Heart left ventricle (tissue), 16 donors: ENCODE measurements around the gene ABCA1. TPM values are rescaled to one million over a fixed set of nuclear protein-coding genes. Genes with fewer than 3 reads are reported as not detected.

Experiments
- ATAC-seq, 4 donors: fragments of 200-7000 bp; cut with Tn5 transposase; one replicate each; pipeline ENCODE4 v1.9.1; 2020 to 2022; ENCODE audit warnings: moderate library complexity in 4 of 4, mild to moderate bottlenecking in 3 of 4, moderate number of reproducible peaks in 1 of 4
- DNase-seq, 5 donors: peaks; one replicate each; pipeline ENCODE4 v3.0.0-alpha.2; 2020
- H3K27ac ChIP-seq, 12 donors: fragments of 200-600 bp; sonication (generic) in 4 of 12; one replicate each; pipeline versions ENCODE4 v1.5.0 to v1.8.0; 2016 to 2022; ENCODE audit warnings: mild to moderate bottlenecking in 2 of 12
- H3K27me3 ChIP-seq, 9 donors: fragments of 200-600 bp; sonication (generic) in 2 of 9; one replicate each; pipeline versions ENCODE4 v1.5.1 to v1.8.0; 2016 to 2022; ENCODE audit warnings: mild to moderate bottlenecking in 3 of 9
- H3K36me3 ChIP-seq, 9 donors: fragments of 200-600 bp; sonication (generic) in 2 of 9; one replicate each; pipeline versions ENCODE4 v1.5.0 to v1.8.0; 2018 to 2022; ENCODE audit warnings: mild to moderate bottlenecking in 2 of 9
- H3K4me1 ChIP-seq, 12 donors: fragments of 200-600 bp; sonication (generic) in 4 of 12; one replicate each; pipeline versions ENCODE4 v1.5.0 to v1.8.0; 2016 to 2022; ENCODE audit warnings: mild to moderate bottlenecking in 3 of 12
- H3K4me3 ChIP-seq, 12 donors: fragments of 200-600 bp; sonication (generic) in 4 of 12; one replicate each; pipeline versions ENCODE4 v1.5.0 to v1.8.0; 2017 to 2022; ENCODE audit warnings: mild to moderate bottlenecking in 9 of 12, moderate library complexity in 4 of 12
- H3K9me3 ChIP-seq, 12 donors: fragments of 200-600 bp; sonication (generic) in 4 of 12; one replicate each; pipeline versions ENCODE4 v1.5.0 to v1.8.0; 2016 to 2022; ENCODE audit warnings: mild to moderate bottlenecking in 1 of 12
- POLR2A ChIP-seq, 2 donors: fragments of 450-650 bp; IDR thresholded peaks; one replicate each; pipeline ENCODE4 v1.6.1; 2017; ENCODE audit warnings: antibody characterized with exemption in 2 of 2, mild to moderate bottlenecking in 2 of 2, moderate library complexity in 2 of 2
- WGBS, 4 donors: extraction: QIAGEN DNeasy Blood & Tissue Kit in 2 of 4; methylation state at CpG; one replicate each; pipeline versions ENCODE4 v1.1.5 to v1.1.7; 2013 to 2018; 5-methylcytosine and 5-hydroxymethylcytosine counted together
- intact Hi-C, 10 donors: fragments of 100-400 bp; cut with DNase I; formaldehyde crosslinking; loops; one replicate each; pipeline versions ENCODE4 v1.11.1 to v1.14.2; 2022
- polyA plus RNA-seq, 2 donors: library from polyadenylated mRNA; stranded (reverse); fragments of 200-250 nt; gene quantifications; one replicate each; pipeline ENCODE4 v1.2.3, GENCODE V29; 2013
- total RNA-seq, 9 donors: library from RNA; depleted of rRNA in 2 of 9; stranded (reverse); fragments of >200 nt in 2 of 9; fragmentation: NEBNext Ultra II Directional in 3 of 9; extraction: Animal tissue kit (Norgen Biotek cat#: 25700) in 3 of 9; gene quantifications; one replicate each; pipeline versions ENCODE4 v1.1.0 to v1.2.4, GENCODE V29; 2016 to 2023
- TF ChIP-seq, protein P1 (sequence below), 12 donors: fragments of 200-600 bp; sonication (generic) in 4 of 12; IDR thresholded peaks; one replicate each; pipeline versions ENCODE4 v1.5.0 to v1.8.0; 2018 to 2022; ENCODE audit warnings: antibody characterized with exemption in 12 of 12, mild to moderate bottlenecking in 5 of 12
- donor health status: ischemic (EF 13 %, LVEDD 7.1; RV severe dilation, severe dysfunction).
- donor health status: healthy with polysubstance abuse.
- donor health status: DM: no; HTN: yes; CAD: no.
- donor health status: DM: no; HTN: no; CAD: no.
- donor health status: ischemic (EF 25% LVEDD 6.9; RV normal size, moderate dysfunction).
- donor health status: ischemic (EF 25% LVEDD 5.7; RV mildly dilated, moderate dysfunction).
- donor health status: healthy.
- donor health status: DM: yes; HTN: yes; CAD: no.
- donor health status: ischemic (EF 35%, LVEDD 5.7; RV mildly dilated, moderate dysfunction).
- donor health status: nonischemic (EF 11% LVEDD 7.7; RV severe dilation, severe dysfunction).
- donor health status: DM: yes; HTN: yes; CAD: no.
- donor health status: PGD.
- donor health status: ischemic (EF 29% LVEDD 5.4; RV normal size, mild dysfunction).
- donor health status: nonischemic (EF 23%, LVEDD 6.1; RV moderate dilation, normal function).

Gene ABCA1
- total and polyA plus RNA-seq, 11 donors: 2.1 to 45.3 (median 10.6) TPM

DNA sequence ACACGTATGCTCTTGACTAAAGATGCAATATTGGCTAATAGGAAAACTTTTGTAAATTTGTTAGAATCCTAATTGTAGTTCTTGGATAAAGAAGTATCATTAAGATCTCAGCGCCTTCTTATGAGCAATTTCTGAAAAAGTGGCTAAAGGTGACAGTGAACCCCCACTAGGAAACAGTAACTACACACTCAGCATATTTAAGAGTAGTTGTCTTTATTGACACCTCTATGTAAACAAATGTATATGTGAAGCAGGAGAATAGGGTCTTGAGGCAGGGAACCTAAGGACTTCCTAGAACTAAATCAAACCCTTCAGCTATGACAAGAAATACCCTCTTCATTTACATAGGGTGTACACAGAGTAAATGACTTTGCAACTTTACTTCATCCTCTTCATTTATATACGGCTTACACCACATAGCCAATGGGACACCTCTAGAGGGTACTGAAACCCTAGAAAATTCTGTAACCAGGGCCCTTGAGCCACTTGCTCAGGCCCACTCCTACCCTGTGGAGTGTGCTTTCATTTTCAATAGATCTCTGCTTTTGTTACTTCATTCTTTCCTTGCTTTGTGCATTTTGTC lies 177.7 kb downstream of the ABCA1 start:
- Histone ChIP-seq H3K27me3 (no peaks in the 10 kb centered on the region), H3K4me1 (peaks cover 0 to 20% (median 9%) of the 10 kb centered on the region in 12 donors), H3K4me3 (no peak overlapping the region), H3K36me3 (peaks cover 0 to 49% (median 42%) of the 10 kb centered on the region in 9 donors), H3K9me3 (no peaks in the 10 kb centered on the region), H3K27ac (no peak overlapping the region)
- intact Hi-C loops: no loop called here
- ATAC-seq (no peak), DNase-seq (no peak)
- WGBS, 4 donors: 93 to 95% (median 94%) methylated on average over 3 of the region's 3 CpGs
- TF ChIP-seq POLR2A (IDR thresholded peaks at IDR 0.05): no peak
- TF ChIP-seq, protein P1, sequence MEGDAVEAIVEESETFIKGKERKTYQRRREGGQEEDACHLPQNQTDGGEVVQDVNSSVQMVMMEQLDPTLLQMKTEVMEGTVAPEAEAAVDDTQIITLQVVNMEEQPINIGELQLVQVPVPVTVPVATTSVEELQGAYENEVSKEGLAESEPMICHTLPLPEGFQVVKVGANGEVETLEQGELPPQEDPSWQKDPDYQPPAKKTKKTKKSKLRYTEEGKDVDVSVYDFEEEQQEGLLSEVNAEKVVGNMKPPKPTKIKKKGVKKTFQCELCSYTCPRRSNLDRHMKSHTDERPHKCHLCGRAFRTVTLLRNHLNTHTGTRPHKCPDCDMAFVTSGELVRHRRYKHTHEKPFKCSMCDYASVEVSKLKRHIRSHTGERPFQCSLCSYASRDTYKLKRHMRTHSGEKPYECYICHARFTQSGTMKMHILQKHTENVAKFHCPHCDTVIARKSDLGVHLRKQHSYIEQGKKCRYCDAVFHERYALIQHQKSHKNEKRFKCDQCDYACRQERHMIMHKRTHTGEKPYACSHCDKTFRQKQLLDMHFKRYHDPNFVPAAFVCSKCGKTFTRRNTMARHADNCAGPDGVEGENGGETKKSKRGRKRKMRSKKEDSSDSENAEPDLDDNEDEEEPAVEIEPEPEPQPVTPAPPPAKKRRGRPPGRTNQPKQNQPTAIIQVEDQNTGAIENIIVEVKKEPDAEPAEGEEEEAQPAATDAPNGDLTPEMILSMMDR (IDR thresholded peaks at IDR 0.05): no peak

DNA sequence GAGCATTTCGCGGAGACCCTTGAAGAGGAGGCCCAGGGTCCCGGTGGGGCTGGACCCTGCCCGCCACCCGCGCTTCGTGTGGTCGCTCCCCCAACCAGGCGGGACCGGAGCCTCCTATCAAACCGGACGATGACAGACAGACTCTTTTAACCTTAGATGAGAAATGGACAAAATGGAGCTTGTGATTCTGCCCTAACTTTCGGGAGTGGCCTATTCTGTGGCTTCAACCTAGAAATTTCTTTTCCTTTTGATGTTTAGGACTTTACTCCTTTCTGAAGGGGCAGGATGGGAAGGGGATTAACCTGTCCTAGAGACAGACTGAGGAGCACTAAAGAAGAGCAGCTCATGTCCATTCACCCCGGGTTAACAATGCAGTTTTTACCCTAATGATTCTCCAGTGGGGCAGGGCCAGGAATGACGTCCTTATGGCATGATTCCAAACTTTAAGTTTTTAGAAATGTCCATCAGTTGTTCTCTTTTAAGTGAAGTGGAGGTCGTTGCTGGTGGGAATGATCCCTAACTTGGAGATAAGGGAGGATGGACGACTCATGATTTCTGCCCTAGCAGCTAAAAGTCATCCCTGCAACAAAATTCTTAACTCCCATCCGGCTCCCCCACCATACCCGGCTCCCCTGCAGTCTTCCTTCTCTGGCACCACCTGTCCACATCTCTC lies 179.5 kb downstream of the ABCA1 start:
- H3K9me3 ChIP-seq: no peaks in the 10 kb centered on the region
- 6 to 10% (median 7%) methylated on average over 19 of the region's 19 CpGs for WGBS, 4 donors
- peak overlapping the region; percentile 66 to 89 (median 83) for H3K4me3 ChIP-seq
- TF ChIP-seq POLR2A (IDR thresholded peaks at IDR 0.05): no peak
- TF ChIP-seq, protein P1 (IDR thresholded peaks at IDR 0.05): no peak
- intact Hi-C loops: loop anchor here in 5 of 10 donors (5.0 to 10.0 kb wide), 3 partner anchors 654 to 1354 kb away; partner anchors contain the start of genes SMC2 (in 2 of the 5) and FKTN (in 1 of the 5)
- H3K27me3 ChIP-seq: no peaks in the 10 kb centered on the region
- peaks cover 0 to 20% (median 9%) of the 10 kb centered on the region in 12 donors for H3K4me1 ChIP-seq
- DNase-seq (no peak), ATAC-seq (peak in 3 of 4 donors; percentile 5 to 12 (median 8))
- peak overlapping the region; percentile 77 to 95 (median 90) for H3K27ac ChIP-seq
- peaks cover 0 to 31% (median 27%) of the 10 kb centered on the region in 9 donors for H3K36me3 ChIP-seq

DNA sequence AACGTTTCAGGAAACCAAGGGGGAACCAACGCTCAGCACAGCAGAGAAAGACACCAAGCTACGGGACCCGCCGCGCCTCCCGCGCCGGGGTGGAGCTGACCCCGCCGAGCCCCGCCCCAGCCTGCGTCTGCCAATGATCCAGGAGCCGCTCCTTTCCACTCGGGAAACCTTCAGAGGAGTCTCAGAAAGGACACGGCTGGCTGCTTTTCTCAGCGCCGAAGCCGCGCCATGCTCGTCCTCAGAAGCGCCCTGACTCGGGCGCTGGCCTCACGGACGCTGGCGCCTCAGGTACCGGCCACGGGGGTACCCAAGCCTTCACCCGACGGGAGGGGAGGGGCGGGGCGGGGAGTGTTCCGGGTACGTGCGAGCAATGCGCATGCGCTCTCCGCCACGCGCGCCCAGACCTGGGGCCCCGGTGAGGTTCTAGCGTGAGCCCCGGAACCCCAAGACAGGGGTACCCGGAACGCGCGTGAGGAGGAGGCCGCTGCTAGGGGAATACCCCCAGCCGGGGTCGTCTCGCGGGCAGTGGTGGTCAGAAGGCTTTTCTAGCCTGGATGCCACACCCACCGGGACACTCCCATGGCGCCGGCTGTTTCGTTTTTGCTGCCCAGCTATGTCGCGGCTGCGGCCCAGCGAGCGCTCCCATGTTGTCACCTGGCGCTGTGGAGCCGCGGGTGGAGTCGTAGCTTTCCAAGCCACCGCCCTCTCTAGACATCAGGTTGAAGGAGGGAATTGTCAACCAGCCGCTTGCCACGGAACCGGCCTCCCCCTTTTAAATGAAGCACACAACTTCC lies 180.2 kb downstream of the ABCA1 start, which contains the start of gene NIPSNAP3A:
Gene NIPSNAP3A (plus strand): TSS at position 119 of the 794 bp plus-strand sequence. CDS start 110 bp downstream, at position 229.
- H3K27me3 ChIP-seq: no peaks in the 10 kb centered on the region
- peak in 1 of 2 donors; percentile 60 for TF ChIP-seq POLR2A (IDR thresholded peaks at IDR 0.05)
- TF ChIP-seq, protein P1 (IDR thresholded peaks at IDR 0.05): no peak
- no peaks in the 10 kb centered on the region for H3K9me3 ChIP-seq
- H3K27ac ChIP-seq: peak within 1 kb of the TSS; percentile 77 to 95 (median 90)
- peak within 1 kb of the TSS; percentile 66 to 89 (median 83) for H3K4me3 ChIP-seq
- ATAC-seq (peak; percentile 93 to 97 (median 96)), DNase-seq (peak; percentile 89 to 94 (median 89))
- H3K36me3 ChIP-seq: peaks cover 0 to 23% (median 20%) of the 10 kb centered on the region in 9 donors
- H3K4me1 ChIP-seq: peaks cover 0 to 20% (median 9%) of the 10 kb centered on the region in 12 donors
- 0 to 1% (median 0%) methylated on average over 30 to 71 of the region's 71 CpGs for WGBS, 4 donors
- intact Hi-C loops: loop anchor here in 5 of 10 donors (5.0 to 10.0 kb wide), 3 partner anchors 653 to 1353 kb away; partner anchors contain the start of genes SMC2 (in 2 of the 5) and FKTN (in 1 of the 5)
